Measurements from ENCODE around the gene ATPAF1. TPM values are rescaled to one million over a fixed set of nuclear protein-coding genes. Genes with fewer than 3 reads are reported as not detected.

Gene ATPAF1
- total and polyA plus RNA-seq, 9 of the 15 experiments (the other 6 are each of a cell fraction or from before 2014, with no cell fraction given) = 6.3 to 56.2 (median 27.4) TPM

- no peak overlapping the region for H3K4me2 ChIP-seq (ENCODE audit: insufficient read depth, low read length)
- WGBS (ENCODE audit: insufficient coverage, low coverage, missing lambda C conversion rate) = 44% methylated on average over 3 of the region's 3 CpGs
- H3K27ac ChIP-seq (ENCODE audit: extremely low read depth, low read depth, low read length) = no peak overlapping the region
- 0 out of 3 replicates have a peak, but pooled peaks cover 5% of the 10 kb centered on the region for H3K79me2 ChIP-seq (ENCODE audit: control insufficient read depth, insufficient read depth, low read length)
- no peak overlapping the region for H2AFZ ChIP-seq (ENCODE audit: low read depth, low read length)
- no peak for FAIRE-seq
- no peaks in the 10 kb centered on the region for H3K9me1 ChIP-seq (ENCODE audit: control insufficient read depth, insufficient read depth, low read length)
- DNase-seq (ENCODE audit: extremely low read depth in 1 of 4, low spot score in 3 of 4) = no peak
- POLR2A ChIA-PET = interaction anchor here (0.8 kb wide), 1 partner anchor 75 kb away, joined by 4 read pairs; no protein-coding TSS in a partner anchor
- CTCF ChIA-PET (ENCODE audit: low intra/inter-chr PET ratio) = no interaction called here
- H3K4me3 ChIP-seq = no peak overlapping the region
- H3K4me1 ChIP-seq (replicated peaks in 1 of 2; ENCODE audit: control insufficient read depth in 2 of 2, insufficient read depth in 2 of 2, low read length in 2 of 2) = no peaks in the 10 kb centered on the region
- TF ChIP-seq ERF (CRISPR knock-in tag; IDR thresholded peaks at IDR 0.05) (no peak), SOX6 (IDR thresholded peaks at IDR 0.05) (no peak), CHCHD3 (CRISPR knock-in tag; IDR thresholded peaks at IDR 0.05) (no peak), SMAD4 (CRISPR knock-in tag; conservative IDR thresholded peaks at IDR 0.05) (no peak), RBM17 (IDR thresholded peaks at IDR 0.05; ENCODE audit: borderline replicate concordance, low read depth, low read length) (no peak), ZNF778 (CRISPR knock-in tag; IDR thresholded peaks at IDR 0.05) (no peak), POLR2H (tag; IDR thresholded peaks at IDR 0.05; ENCODE audit: low read depth) (no peak)
- no peaks in the 10 kb centered on the region for H3K27me3 ChIP-seq (ENCODE audit: control insufficient read depth in 2 of 2, insufficient read depth in 2 of 2, low read length in 2 of 2)
- intact Hi-C loops (cut with micrococcal nuclease) = no loop called here
- no peaks in the 10 kb centered on the region; the same call in 1 of the 2 replicates for H4K20me1 ChIP-seq (replicated peaks; ENCODE audit: control insufficient read depth, insufficient read depth, low read length)
- H3K9ac ChIP-seq (ENCODE audit: insufficient read depth in 1 of 2, low read depth in 2 of 2, low read length in 2 of 2) = no peak overlapping the region
- peaks cover 83% of the 10 kb centered on the region for H3K36me3 ChIP-seq (ENCODE audit: control insufficient read depth, insufficient read depth, low read length)
- in situ Hi-C loops (cut with MboI) = no loop called here
- no peak for ATAC-seq
- no TSS peak for BruUV-seq (replicated peaks)
- H3K9me3 ChIP-seq (replicated peaks; ENCODE audit: control insufficient read depth, insufficient read depth, low read depth, low read length) = no peaks in the 10 kb centered on the region
These were observed 31.5 kb upstream of the ATPAF1 start for GRCh38 chr1:46699666-46700065.

GRCh38 chr1:46697053-46697452 is 28.9 kb upstream of the ATPAF1 start:
- in situ Hi-C loops (cut with MboI) (no loop called here), intact Hi-C loops (cut with micrococcal nuclease) (no loop called here)
- H3K36me3 ChIP-seq (ENCODE audit: control insufficient read depth, insufficient read depth, low read length) = peaks cover 75% of the 10 kb centered on the region
- ATAC-seq (no peak), FAIRE-seq (no peak), DNase-seq (ENCODE audit: extremely low read depth in 1 of 4, low spot score in 3 of 4) (no peak)
- ChIA-PET POLR2A (interaction anchor here (0.9 kb wide), 1 partner anchor 20 kb away, joined by 6 read pairs; no protein-coding TSS in a partner anchor), CTCF (ENCODE audit: low intra/inter-chr PET ratio) (no interaction called here)
- H3K9ac ChIP-seq (ENCODE audit: insufficient read depth in 1 of 2, low read depth in 2 of 2, low read length in 2 of 2) = no peak overlapping the region
- H3K4me1 ChIP-seq (replicated peaks in 1 of 2; ENCODE audit: control insufficient read depth in 2 of 2, insufficient read depth in 2 of 2, low read length in 2 of 2) = no peaks in the 10 kb centered on the region
- H3K9me1 ChIP-seq (ENCODE audit: control insufficient read depth, insufficient read depth, low read length) = no peaks in the 10 kb centered on the region
- no peak overlapping the region for H2AFZ ChIP-seq (ENCODE audit: low read depth, low read length)
- no peak overlapping the region for H3K27ac ChIP-seq (ENCODE audit: extremely low read depth, low read depth, low read length)
- no peaks in the 10 kb centered on the region; the same call in 1 of the 2 replicates for H4K20me1 ChIP-seq (replicated peaks; ENCODE audit: control insufficient read depth, insufficient read depth, low read length)
- no peak overlapping the region for H3K4me3 ChIP-seq
- no TSS peak for BruUV-seq (replicated peaks)
- H3K79me2 ChIP-seq (ENCODE audit: control insufficient read depth, insufficient read depth, low read length) = no peaks in the 10 kb centered on the region
- WGBS (ENCODE audit: insufficient coverage, low coverage, missing lambda C conversion rate) = 95% methylated on average over 2 of the region's 2 CpGs
- H3K27me3 ChIP-seq (ENCODE audit: control insufficient read depth in 2 of 2, insufficient read depth in 2 of 2, low read length in 2 of 2) = no peaks in the 10 kb centered on the region
- H3K9me3 ChIP-seq (replicated peaks; ENCODE audit: control insufficient read depth, insufficient read depth, low read depth, low read length) = no peaks in the 10 kb centered on the region
- H3K4me2 ChIP-seq (ENCODE audit: insufficient read depth, low read length) = no peak overlapping the region
- no peak for TF ChIP-seq BRD4 (IDR thresholded peaks at IDR 0.05)
- TF ChIP-seq, protein P1, sequence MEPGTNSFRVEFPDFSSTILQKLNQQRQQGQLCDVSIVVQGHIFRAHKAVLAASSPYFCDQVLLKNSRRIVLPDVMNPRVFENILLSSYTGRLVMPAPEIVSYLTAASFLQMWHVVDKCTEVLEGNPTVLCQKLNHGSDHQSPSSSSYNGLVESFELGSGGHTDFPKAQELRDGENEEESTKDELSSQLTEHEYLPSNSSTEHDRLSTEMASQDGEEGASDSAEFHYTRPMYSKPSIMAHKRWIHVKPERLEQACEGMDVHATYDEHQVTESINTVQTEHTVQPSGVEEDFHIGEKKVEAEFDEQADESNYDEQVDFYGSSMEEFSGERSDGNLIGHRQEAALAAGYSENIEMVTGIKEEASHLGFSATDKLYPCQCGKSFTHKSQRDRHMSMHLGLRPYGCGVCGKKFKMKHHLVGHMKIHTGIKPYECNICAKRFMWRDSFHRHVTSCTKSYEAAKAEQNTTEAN (CRISPR knock-in tag; IDR thresholded peaks at IDR 0.05) = no peak
- no peak for TF ChIP-seq ZNF592 (IDR thresholded peaks at IDR 0.05)

Measured in K562 (cell line).